Liver (tissue), 9 donors: ENCODE results near the gene XRCC1. TPM values are rescaled to one million over a fixed set of nuclear protein-coding genes. Genes with fewer than 3 reads are reported as not detected.

Experiments
- DNase-seq: peaks from one replicate; pipeline ENCODE4 v3.0.0-alpha.2; 2017; ENCODE audit warnings: low spot score
- H3K27ac ChIP-seq, 2 donors: one replicate each; pipeline ENCODE4 v1.7.0; 2013; ENCODE audit warnings: inconsistent platforms in 2 of 2, low read length in 2 of 2, control low read depth in 1 of 2, low read depth in 1 of 2, mild to moderate bottlenecking in 1 of 2
- H3K27me3 ChIP-seq, 4 donors: one replicate each; pipeline versions ENCODE4 v1.6.1 to v1.7.0; 2013; ENCODE audit warnings: low read length in 3 of 4, inconsistent platforms in 1 of 4, mild to moderate bottlenecking in 1 of 4, moderate library complexity in 1 of 4; ENCODE audit not compliant: control insufficient read depth in 4 of 4, insufficient read depth in 4 of 4
- H3K36me3 ChIP-seq, 4 donors: one replicate each; pipeline versions ENCODE4 v1.6.1 to v1.7.0; 2013; ENCODE audit warnings: low read length in 3 of 4, mild to moderate bottlenecking in 3 of 4, low read depth in 1 of 4, moderate library complexity in 1 of 4; ENCODE audit not compliant: control insufficient read depth in 4 of 4, insufficient read depth in 3 of 4
- H3K4me1 ChIP-seq, 4 donors: one replicate each; pipeline versions ENCODE4 v1.6.1 to v1.7.0; 2013; ENCODE audit warnings: low read length in 3 of 4, mild to moderate bottlenecking in 3 of 4, moderate library complexity in 1 of 4; ENCODE audit not compliant: control insufficient read depth in 4 of 4, insufficient read depth in 4 of 4
- H3K4me3 ChIP-seq, 3 donors: one replicate each; pipeline versions ENCODE4 v1.6.1 to v1.7.0; 2013; ENCODE audit warnings: low read length in 3 of 3, control low read depth in 1 of 3, low read depth in 1 of 3, mild to moderate bottlenecking in 1 of 3
- H3K9ac ChIP-seq, 2 donors: one replicate each; pipeline ENCODE4 v1.7.0; 2013; ENCODE audit warnings: low read length in 2 of 2, mild to moderate bottlenecking in 2 of 2, moderate library complexity in 2 of 2, control low read depth in 1 of 2, low read depth in 1 of 2
- H3K9me3 ChIP-seq, 4 donors: one replicate each; pipeline versions ENCODE4 v1.6.1 to v1.7.0; 2013; ENCODE audit warnings: low read length in 3 of 4; ENCODE audit not compliant: control insufficient read depth in 4 of 4
- EGR1 ChIP-seq, 2 donors: IDR thresholded peaks; 2 replicates each; pipeline ENCODE4 v1.6.1; 2016 to 2018; ENCODE audit warnings: antibody characterized with exemption in 2 of 2, low read depth in 2 of 2
- FOXA1 ChIP-seq: IDR thresholded peaks from 2 replicates; pipeline ENCODE4 v1.6.1; 2016; ENCODE audit warnings: antibody characterized with exemption
- FOXA2 ChIP-seq: IDR thresholded peaks from 2 replicates; pipeline ENCODE4 v1.6.1; 2016; ENCODE audit warnings: antibody characterized with exemption
- GABPA ChIP-seq, 2 donors: IDR thresholded peaks in 1 of 2; conservative IDR thresholded peaks in 1 of 2; 2 replicates each; pipeline ENCODE4 v1.6.1; 2016; ENCODE audit warnings: antibody characterized with exemption in 2 of 2, mild to moderate bottlenecking in 1 of 2, moderate library complexity in 1 of 2
- HNF4A ChIP-seq, 2 donors: conservative IDR thresholded peaks; 2 replicates each; pipeline ENCODE4 v1.6.1; 2016; ENCODE audit warnings: antibody characterized with exemption in 2 of 2, mild to moderate bottlenecking in 2 of 2
- HNF4G ChIP-seq: IDR thresholded peaks from 2 replicates; pipeline ENCODE4 v1.6.1; 2016; ENCODE audit warnings: antibody characterized with exemption
- JUND ChIP-seq, 2 donors: IDR thresholded peaks; 2 replicates each; pipeline ENCODE4 v1.6.1; 2016; ENCODE audit warnings: antibody characterized with exemption in 2 of 2
- NR2F2 ChIP-seq: IDR thresholded peaks from 2 replicates; pipeline ENCODE4 v1.6.1; 2016; ENCODE audit warnings: antibody characterized with exemption
- RAD21 ChIP-seq, 2 donors: IDR thresholded peaks; 2 replicates each; pipeline ENCODE4 v1.6.1; 2016; ENCODE audit warnings: antibody characterized with exemption in 2 of 2, mild to moderate bottlenecking in 2 of 2
- RXRA ChIP-seq, 2 donors: IDR thresholded peaks; 2 replicates each; pipeline ENCODE4 v1.6.1; 2017 to 2018; ENCODE audit warnings: antibody characterized with exemption in 2 of 2, mild to moderate bottlenecking in 1 of 2
- SP1 ChIP-seq: IDR thresholded peaks from 2 replicates; pipeline ENCODE4 v1.6.1; 2018; ENCODE audit warnings: antibody characterized with exemption, mild to moderate bottlenecking
- TAF1 ChIP-seq: conservative IDR thresholded peaks from 2 replicates; pipeline ENCODE4 v1.6.1; 2016; ENCODE audit warnings: antibody characterized with exemption, mild to moderate bottlenecking
- YY1 ChIP-seq: IDR thresholded peaks from 2 replicates; pipeline ENCODE4 v1.6.1; 2016; ENCODE audit warnings: antibody characterized with exemption, mild to moderate bottlenecking
- WGBS: extraction: QIAGEN DNeasy Blood & Tissue Kit; methylation state at CpG from one replicate; pipeline ENCODE4 v1.1.7; 2013; 5-methylcytosine and 5-hydroxymethylcytosine counted together
- polyA plus RNA-seq, 2 donors: library from polyadenylated mRNA; stranded (reverse) in 1 of 2; unstranded in 1 of 2; fragments of 200-250 nt in 1 of 2; fragments of >200 nt in 1 of 2; fragmentation: Nextera tagmentation in 1 of 2; extraction: Ambion mirVana in 1 of 2; gene quantifications; one replicate each; pipeline versions ENCODE4 v1.2.1 to v1.2.3, GENCODE V29; 2013 to 2015
- total RNA-seq, 2 donors: library from RNA; depleted of rRNA; stranded (reverse); fragments of >200 nt; gene quantifications; one replicate each; pipeline ENCODE4 v1.2.3, GENCODE V29; 2014
- TF ChIP-seq, protein P1 (sequence below): fragments of 150-350 bp; IDR thresholded peaks from 2 replicates; pipeline ENCODE4 v1.5.1; 2017; ENCODE audit warnings: improper control_type of control experiment, low read depth, low read length; ENCODE audit not compliant: missing input control
- TF ChIP-seq, protein P2 (sequence below): IDR thresholded peaks from 2 replicates; pipeline ENCODE4 v1.6.1; 2016; ENCODE audit warnings: antibody characterized with exemption
- TF ChIP-seq, protein P3 (sequence below): IDR thresholded peaks from 2 replicates; pipeline ENCODE4 v1.6.1; 2016; ENCODE audit warnings: antibody characterized with exemption
- TF ChIP-seq, protein P4 (sequence below): IDR thresholded peaks from 2 replicates; pipeline ENCODE4 v1.6.1; 2016; ENCODE audit warnings: antibody characterized with exemption
- TF ChIP-seq, protein P5 (sequence below): IDR thresholded peaks from 2 replicates; pipeline ENCODE4 v1.6.1; 2016; ENCODE audit warnings: antibody characterized with exemption, mild to moderate bottlenecking
- donor health status: healthy.
- donor health status: healthy.
- donor health status: healthy.
- donor health status: healthy.
- donor health status: healthy.

Gene XRCC1
- total and polyA plus RNA-seq, 4 donors = 3.6 to 9.8 (median 4.9) TPM

DNA sequence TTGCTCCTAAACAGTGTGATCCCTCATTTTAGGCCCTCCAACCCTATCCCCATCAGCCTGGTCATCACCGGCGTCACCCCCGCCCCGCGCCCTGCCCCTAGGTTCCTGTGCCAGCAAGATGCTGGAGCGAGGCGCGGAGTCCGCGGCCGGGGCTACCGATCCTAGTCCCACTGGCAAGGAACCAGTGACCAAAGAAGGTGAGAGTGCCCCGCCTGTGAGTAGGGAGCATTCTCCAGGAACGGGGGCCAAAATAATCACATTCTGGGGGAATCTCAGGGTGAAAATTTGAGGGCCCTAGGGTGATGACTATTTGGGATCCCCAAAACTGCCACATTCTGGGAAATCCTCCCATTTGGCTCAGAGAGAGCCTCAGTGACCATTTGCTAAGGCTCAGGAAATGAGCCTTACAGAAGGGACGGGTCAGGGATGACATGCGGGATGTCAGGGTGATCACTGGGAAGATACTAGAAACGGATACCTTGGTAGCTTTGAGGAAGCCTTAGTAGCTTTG lies 41.0 kb downstream of the XRCC1 start:
- no peak for TF ChIP-seq SP1
- TF ChIP-seq, protein P1, sequence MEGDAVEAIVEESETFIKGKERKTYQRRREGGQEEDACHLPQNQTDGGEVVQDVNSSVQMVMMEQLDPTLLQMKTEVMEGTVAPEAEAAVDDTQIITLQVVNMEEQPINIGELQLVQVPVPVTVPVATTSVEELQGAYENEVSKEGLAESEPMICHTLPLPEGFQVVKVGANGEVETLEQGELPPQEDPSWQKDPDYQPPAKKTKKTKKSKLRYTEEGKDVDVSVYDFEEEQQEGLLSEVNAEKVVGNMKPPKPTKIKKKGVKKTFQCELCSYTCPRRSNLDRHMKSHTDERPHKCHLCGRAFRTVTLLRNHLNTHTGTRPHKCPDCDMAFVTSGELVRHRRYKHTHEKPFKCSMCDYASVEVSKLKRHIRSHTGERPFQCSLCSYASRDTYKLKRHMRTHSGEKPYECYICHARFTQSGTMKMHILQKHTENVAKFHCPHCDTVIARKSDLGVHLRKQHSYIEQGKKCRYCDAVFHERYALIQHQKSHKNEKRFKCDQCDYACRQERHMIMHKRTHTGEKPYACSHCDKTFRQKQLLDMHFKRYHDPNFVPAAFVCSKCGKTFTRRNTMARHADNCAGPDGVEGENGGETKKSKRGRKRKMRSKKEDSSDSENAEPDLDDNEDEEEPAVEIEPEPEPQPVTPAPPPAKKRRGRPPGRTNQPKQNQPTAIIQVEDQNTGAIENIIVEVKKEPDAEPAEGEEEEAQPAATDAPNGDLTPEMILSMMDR = no peak
- 36% methylated on average over 17 of the region's 17 CpGs for WGBS
- Histone ChIP-seq H3K9me3 (no peaks in the 10 kb centered on the region), H3K27me3 (no peaks in the 10 kb centered on the region), H3K27ac (peak overlapping the region; percentile 92 to 98), H3K36me3 (peaks cover 0 to 4% (median 2%) of the 10 kb centered on the region in 4 donors), H3K4me1 (peaks cover 1 to 22% (median 15%) of the 10 kb centered on the region in 4 donors), H3K9ac (no peak overlapping the region), H3K4me3 (no peak overlapping the region)
- DNase-seq = no peak

DNA sequence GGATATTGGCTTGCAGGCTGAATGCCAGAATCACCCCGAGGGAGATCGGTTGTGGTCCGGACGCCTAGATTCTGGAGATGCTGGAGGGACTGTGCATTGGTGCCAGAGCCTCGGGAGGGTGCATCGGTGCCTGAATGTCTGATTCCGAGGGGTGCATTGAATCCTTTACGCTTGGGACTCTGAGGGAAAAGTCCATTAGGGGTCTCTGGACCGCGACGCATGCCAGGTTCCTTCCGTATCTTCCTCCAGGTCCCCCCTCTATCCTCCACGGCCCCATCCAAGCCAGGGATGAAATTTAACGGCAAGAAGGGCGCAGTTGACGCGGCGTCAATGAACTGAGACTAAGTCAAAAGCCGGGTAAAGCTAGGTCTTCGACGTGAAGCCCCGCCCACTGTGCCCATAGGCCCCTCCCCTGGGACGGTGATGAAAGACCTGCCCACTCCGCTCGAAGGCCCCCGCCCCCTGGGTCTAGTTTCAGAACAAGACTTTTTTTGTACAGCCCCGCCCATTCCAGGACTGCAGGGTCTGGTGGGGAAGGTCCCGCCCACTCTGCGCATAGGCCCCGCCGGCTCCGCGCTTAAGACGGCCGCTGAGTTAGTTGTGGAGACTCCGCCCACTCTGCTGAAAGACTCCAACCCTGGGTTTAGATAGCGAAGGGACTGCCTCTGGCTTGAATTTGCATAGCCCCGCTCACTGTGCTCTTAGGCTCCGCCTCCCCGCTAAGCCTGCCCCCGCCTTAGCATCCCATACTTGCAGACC lies 41.6 kb downstream of the XRCC1 start:
- TF ChIP-seq RXRA (IDR thresholded peaks at IDR 0.05) (peak; percentile 53 to 58), HNF4A (conservative IDR thresholded peaks at IDR 0.05) (peak; percentile 24 to 54), JUND (IDR thresholded peaks at IDR 0.05) (peak in 1 of 2 donors; percentile 50), SP1 (peak; percentile 89), GABPA (IDR thresholded peaks at IDR 0.05 in 1 of 2, conservative IDR thresholded peaks at IDR 0.05 in 1 of 2) (no peak), YY1 (peak; percentile 52), RAD21 (IDR thresholded peaks at IDR 0.05) (no peak), EGR1 (IDR thresholded peaks at IDR 0.05; ENCODE audit: low read depth in 2 of 2) (peak; percentile 55 to 71), FOXA1 (no peak), NR2F2 (no peak), HNF4G (no peak), FOXA2 (no peak), TAF1 (no peak)
- TF ChIP-seq, protein P2, sequence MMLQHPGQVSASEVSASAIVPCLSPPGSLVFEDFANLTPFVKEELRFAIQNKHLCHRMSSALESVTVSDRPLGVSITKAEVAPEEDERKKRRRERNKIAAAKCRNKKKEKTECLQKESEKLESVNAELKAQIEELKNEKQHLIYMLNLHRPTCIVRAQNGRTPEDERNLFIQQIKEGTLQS = peak; percentile 86
- TF ChIP-seq, protein P1 = no peak
- TF ChIP-seq, protein P3, sequence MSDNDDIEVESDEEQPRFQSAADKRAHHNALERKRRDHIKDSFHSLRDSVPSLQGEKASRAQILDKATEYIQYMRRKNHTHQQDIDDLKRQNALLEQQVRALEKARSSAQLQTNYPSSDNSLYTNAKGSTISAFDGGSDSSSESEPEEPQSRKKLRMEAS = no peak
- TF ChIP-seq, protein P4, sequence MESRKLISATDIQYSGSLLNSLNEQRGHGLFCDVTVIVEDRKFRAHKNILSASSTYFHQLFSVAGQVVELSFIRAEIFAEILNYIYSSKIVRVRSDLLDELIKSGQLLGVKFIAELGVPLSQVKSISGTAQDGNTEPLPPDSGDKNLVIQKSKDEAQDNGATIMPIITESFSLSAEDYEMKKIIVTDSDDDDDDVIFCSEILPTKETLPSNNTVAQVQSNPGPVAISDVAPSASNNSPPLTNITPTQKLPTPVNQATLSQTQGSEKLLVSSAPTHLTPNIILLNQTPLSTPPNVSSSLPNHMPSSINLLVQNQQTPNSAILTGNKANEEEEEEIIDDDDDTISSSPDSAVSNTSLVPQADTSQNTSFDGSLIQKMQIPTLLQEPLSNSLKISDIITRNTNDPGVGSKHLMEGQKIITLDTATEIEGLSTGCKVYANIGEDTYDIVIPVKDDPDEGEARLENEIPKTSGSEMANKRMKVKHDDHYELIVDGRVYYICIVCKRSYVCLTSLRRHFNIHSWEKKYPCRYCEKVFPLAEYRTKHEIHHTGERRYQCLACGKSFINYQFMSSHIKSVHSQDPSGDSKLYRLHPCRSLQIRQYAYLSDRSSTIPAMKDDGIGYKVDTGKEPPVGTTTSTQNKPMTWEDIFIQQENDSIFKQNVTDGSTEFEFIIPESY = peak; percentile 31
- TF ChIP-seq, protein P5, sequence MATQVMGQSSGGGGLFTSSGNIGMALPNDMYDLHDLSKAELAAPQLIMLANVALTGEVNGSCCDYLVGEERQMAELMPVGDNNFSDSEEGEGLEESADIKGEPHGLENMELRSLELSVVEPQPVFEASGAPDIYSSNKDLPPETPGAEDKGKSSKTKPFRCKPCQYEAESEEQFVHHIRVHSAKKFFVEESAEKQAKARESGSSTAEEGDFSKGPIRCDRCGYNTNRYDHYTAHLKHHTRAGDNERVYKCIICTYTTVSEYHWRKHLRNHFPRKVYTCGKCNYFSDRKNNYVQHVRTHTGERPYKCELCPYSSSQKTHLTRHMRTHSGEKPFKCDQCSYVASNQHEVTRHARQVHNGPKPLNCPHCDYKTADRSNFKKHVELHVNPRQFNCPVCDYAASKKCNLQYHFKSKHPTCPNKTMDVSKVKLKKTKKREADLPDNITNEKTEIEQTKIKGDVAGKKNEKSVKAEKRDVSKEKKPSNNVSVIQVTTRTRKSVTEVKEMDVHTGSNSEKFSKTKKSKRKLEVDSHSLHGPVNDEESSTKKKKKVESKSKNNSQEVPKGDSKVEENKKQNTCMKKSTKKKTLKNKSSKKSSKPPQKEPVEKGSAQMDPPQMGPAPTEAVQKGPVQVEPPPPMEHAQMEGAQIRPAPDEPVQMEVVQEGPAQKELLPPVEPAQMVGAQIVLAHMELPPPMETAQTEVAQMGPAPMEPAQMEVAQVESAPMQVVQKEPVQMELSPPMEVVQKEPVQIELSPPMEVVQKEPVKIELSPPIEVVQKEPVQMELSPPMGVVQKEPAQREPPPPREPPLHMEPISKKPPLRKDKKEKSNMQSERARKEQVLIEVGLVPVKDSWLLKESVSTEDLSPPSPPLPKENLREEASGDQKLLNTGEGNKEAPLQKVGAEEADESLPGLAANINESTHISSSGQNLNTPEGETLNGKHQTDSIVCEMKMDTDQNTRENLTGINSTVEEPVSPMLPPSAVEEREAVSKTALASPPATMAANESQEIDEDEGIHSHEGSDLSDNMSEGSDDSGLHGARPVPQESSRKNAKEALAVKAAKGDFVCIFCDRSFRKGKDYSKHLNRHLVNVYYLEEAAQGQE = peak; percentile 67

More for the DNA sequence above, 41.6 kb downstream of the XRCC1 start:
- 1% methylated on average over 41 of the region's 41 CpGs for WGBS
- H3K27ac ChIP-seq = peak overlapping the region; percentile 92 to 98
- H3K36me3 ChIP-seq = peaks cover 0 to 2% (median 0%) of the 10 kb centered on the region in 4 donors
- no peaks in the 10 kb centered on the region for H3K27me3 ChIP-seq
- peaks cover 1 to 22% (median 15%) of the 10 kb centered on the region in 4 donors for H3K4me1 ChIP-seq
- H3K9me3 ChIP-seq = no peaks in the 10 kb centered on the region
- H3K9ac ChIP-seq = peak overlapping the region in 1 of 2 donors; percentile 69
- DNase-seq = peak; percentile 93
- H3K4me3 ChIP-seq = peak overlapping the region; percentile 57 to 84 (median 68)
